Activated CD4-positive, alpha-beta T cell treated with anti-CD3 and anti-CD28 coated beads, Interleukin-2, amount 10 ng/mL, durations not matched to agents 24 days and 14 days (primary cell): ENCODE measurements around the gene NOTCH4. TPM values are rescaled to one million over a fixed set of nuclear protein-coding genes. Genes with fewer than 3 reads are reported as not detected.
"Not testable (repeated sequence)": the region's sequence is repeated elsewhere in the genome, so short reads cannot be mapped to it uniquely, and the experiment has no call there.

ENCODE experiments used
- DNase-seq: peaks from one replicate; pipeline ENCODE4 v3.0.0; 2022
- H3K27ac Mint-ChIP-seq: one replicate; pipeline ENCODE4 v1.8.0; 2022; ENCODE audit warnings: mild to moderate bottlenecking, mixed read lengths
- H3K27me3 Mint-ChIP-seq: one replicate; pipeline ENCODE4 v1.8.0; 2022; ENCODE audit warnings: mixed read lengths
- H3K36me3 Mint-ChIP-seq: one replicate; pipeline ENCODE4 v1.8.0; 2022; ENCODE audit warnings: low read depth, mild to moderate bottlenecking, mixed read lengths
- H3K4me1 Mint-ChIP-seq: one replicate; pipeline ENCODE4 v1.8.0; 2021; ENCODE audit warnings: mixed read lengths
- H3K4me3 Mint-ChIP-seq: one replicate; pipeline ENCODE4 v1.8.0; 2022; ENCODE audit warnings: mild to moderate bottlenecking, moderate library complexity, mixed read lengths
- H3K9me3 Mint-ChIP-seq: one replicate; pipeline ENCODE4 v1.8.0; 2021; ENCODE audit warnings: mixed read lengths
- intact Hi-C: fragments of 100-400 bp; cut with micrococcal nuclease; formaldehyde crosslinking; loops from one replicate; pipeline ENCODE4 v1.15.1; 2023
- total RNA-seq: library from RNA; stranded (reverse); gene quantifications from 2 replicates; pipeline ENCODE4 v1.2.3, GENCODE V29; 2022

The NOTCH4 gene
- total RNA-seq, 1 donor from 2014 or later: 0.37 TPM

DNA sequence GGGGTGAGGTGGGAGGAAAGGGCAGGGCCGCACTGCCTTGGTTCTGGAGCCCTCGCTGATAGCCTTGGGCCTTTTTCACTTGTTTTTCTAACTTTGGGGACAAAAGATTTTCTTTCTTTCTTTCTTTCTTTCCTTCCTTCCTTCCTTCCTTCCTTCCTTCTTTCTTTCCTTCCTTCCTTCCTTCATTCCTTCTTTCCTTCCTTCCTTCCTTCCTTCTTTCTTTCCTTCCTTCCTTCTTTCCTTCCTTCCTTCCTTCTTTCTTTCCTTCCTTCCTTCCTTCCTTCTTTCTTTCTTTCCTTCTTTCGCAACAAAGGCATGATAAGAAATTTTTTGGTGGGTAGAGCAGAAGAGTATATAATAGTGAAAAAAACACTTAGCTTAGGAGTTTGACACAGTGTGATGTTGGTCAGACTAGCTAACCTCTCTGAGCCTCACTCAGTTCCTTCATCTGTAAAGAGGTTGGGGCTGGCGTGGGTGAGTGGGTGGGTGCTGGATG, 18.5 kb upstream of the NOTCH4 start:
- not testable (repeated sequence) for H3K36me3 Mint-ChIP-seq, DNase-seq

GRCh38 chr6:32240686-32241085, 16.8 kb upstream of the NOTCH4 start:
- H3K36me3 Mint-ChIP-seq: no peaks in the 10 kb centered on the region
- DNase-seq: no peak
- H3K27ac Mint-ChIP-seq: no peak overlapping the region
- H3K27me3 Mint-ChIP-seq: peaks cover 20% of the 10 kb centered on the region
- no peak overlapping the region for H3K4me3 Mint-ChIP-seq
- peaks cover 24% of the 10 kb centered on the region for H3K4me1 Mint-ChIP-seq
- no peaks in the 10 kb centered on the region for H3K9me3 Mint-ChIP-seq
- intact Hi-C loops: loop anchor here (10.0 kb wide), 1 partner anchor 554 kb away; no protein-coding TSS in a partner anchor

More for the DNA sequence above, 18.5 kb upstream of the NOTCH4 start:
- H3K27me3 Mint-ChIP-seq: peaks cover 20% of the 10 kb centered on the region
- not testable (repeated sequence) for H3K9me3 Mint-ChIP-seq, H3K4me3 Mint-ChIP-seq
- intact Hi-C loops: loop anchor here (10.0 kb wide), 1 partner anchor 552 kb away; no protein-coding TSS in a partner anchor
- peak overlapping the region; percentile 31 for H3K27ac Mint-ChIP-seq
- H3K4me1 Mint-ChIP-seq: peaks cover 24% of the 10 kb centered on the region

DNA sequence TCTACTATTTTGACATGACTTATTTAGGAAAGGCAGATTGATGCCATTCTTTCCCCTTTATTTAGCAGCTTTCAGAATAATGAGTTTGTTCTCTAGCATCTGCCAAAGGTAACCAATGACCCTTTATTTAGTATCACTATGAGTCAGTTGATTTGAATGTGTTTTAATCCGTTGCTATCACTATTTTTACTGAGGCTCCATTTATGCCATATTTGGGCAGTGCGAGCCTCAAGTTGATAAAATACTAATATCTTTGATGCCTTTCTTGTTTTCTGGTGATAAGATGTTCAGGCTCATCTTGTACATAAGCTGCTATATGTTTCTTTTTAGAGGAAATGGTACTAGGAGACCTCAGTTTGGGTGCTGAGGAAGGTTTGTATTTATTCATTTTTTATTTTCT, 15.6 kb upstream of the NOTCH4 start:
- no peak overlapping the region for H3K27ac Mint-ChIP-seq
- no peak for DNase-seq
- intact Hi-C loops: no loop called here
- H3K36me3 Mint-ChIP-seq: no peaks in the 10 kb centered on the region
- H3K4me1 Mint-ChIP-seq: peaks cover 20% of the 10 kb centered on the region
- peaks cover 18% of the 10 kb centered on the region for H3K27me3 Mint-ChIP-seq
- H3K9me3 Mint-ChIP-seq: no peaks in the 10 kb centered on the region
- no peak overlapping the region for H3K4me3 Mint-ChIP-seq

- no peaks in the 10 kb centered on the region for H3K9me3 Mint-ChIP-seq
- no peaks in the 10 kb centered on the region for H3K4me1 Mint-ChIP-seq
Observed at GRCh38 chr6:32234934-32235333, 11.1 kb upstream of the NOTCH4 start.

GRCh38 chr6:32226434-32226833, 2.6 kb upstream of the NOTCH4 start:
- H3K9me3 Mint-ChIP-seq: no peaks in the 10 kb centered on the region
- no peak for DNase-seq

More at GRCh38 chr6:32234934-32235333, 11.1 kb upstream of the NOTCH4 start:
- Mint-ChIP-seq H3K36me3 (no peaks in the 10 kb centered on the region), H3K27me3 (peaks cover 5% of the 10 kb centered on the region), H3K27ac (no peak overlapping the region), H3K4me3 (no peak overlapping the region)
- intact Hi-C loops: no loop called here
- DNase-seq: no peak

GRCh38 chr6:32224696-32225095, 829 bp upstream of the NOTCH4 start:
- no peaks in the 10 kb centered on the region for H3K36me3 Mint-ChIP-seq
- no peak for DNase-seq
- H3K4me1 Mint-ChIP-seq: peaks cover 8% of the 10 kb centered on the region
- no peak overlapping the region for H3K27ac Mint-ChIP-seq
- H3K4me3 Mint-ChIP-seq: no peak overlapping the region
- intact Hi-C loops: no loop called here
- H3K9me3 Mint-ChIP-seq: no peaks in the 10 kb centered on the region
- H3K27me3 Mint-ChIP-seq: peaks cover 1% of the 10 kb centered on the region

More at GRCh38 chr6:32226434-32226833, 2.6 kb upstream of the NOTCH4 start:
- H3K27ac Mint-ChIP-seq: no peak overlapping the region
- peaks cover 1% of the 10 kb centered on the region for H3K27me3 Mint-ChIP-seq
- H3K36me3 Mint-ChIP-seq: no peaks in the 10 kb centered on the region
- H3K4me3 Mint-ChIP-seq: no peak overlapping the region
- intact Hi-C loops: no loop called here
- peaks cover 8% of the 10 kb centered on the region for H3K4me1 Mint-ChIP-seq

- Mint-ChIP-seq H3K36me3 (no peaks in the 10 kb centered on the region), H3K27ac (no peak overlapping the region), H3K9me3 (no peaks in the 10 kb centered on the region), H3K27me3 (peaks cover 1% of the 10 kb centered on the region), H3K4me3 (no peak overlapping the region), H3K4me1 (peaks cover 8% of the 10 kb centered on the region)
- DNase-seq: no peak
- intact Hi-C loops: no loop called here
Observed at GRCh38 chr6:32222333-32223230, 1.3 kb downstream of the NOTCH4 start.

GRCh38 chr6:32220021-32220420, 3.8 kb downstream of the NOTCH4 start:
- Mint-ChIP-seq H3K27me3 (peaks cover 2% of the 10 kb centered on the region), H3K36me3 (no peaks in the 10 kb centered on the region), H3K4me1 (peaks cover 8% of the 10 kb centered on the region), H3K27ac (no peak overlapping the region), H3K9me3 (no peaks in the 10 kb centered on the region), H3K4me3 (no peak overlapping the region)
- intact Hi-C loops: no loop called here
- DNase-seq: no peak

DNA sequence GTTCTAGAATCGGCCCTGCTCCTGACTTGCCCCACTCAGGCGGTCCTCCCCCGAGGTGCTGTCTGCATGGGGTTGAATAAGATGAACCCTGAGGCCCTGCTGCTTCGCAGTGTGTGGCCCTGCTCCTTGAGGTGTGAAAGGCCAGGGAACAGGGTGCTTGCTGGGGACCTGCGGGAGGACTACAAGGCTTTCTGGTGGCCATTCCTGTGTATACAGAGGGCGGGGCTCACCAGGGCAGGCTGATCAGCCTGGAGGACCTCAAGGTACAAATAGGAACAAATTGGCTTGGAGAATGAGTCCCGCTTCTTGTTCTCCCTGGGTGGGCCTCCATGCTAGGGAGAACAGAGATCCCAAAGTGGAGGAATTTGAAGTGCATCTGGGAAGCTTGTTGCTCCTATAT, 5.7 kb downstream of the NOTCH4 start:
- Mint-ChIP-seq H3K4me1 (peaks cover 8% of the 10 kb centered on the region), H3K9me3 (no peaks in the 10 kb centered on the region), H3K27ac (no peak overlapping the region), H3K36me3 (no peaks in the 10 kb centered on the region), H3K4me3 (no peak overlapping the region), H3K27me3 (peaks cover 3% of the 10 kb centered on the region)
- intact Hi-C loops: no loop called here
- DNase-seq: no peak

DNA sequence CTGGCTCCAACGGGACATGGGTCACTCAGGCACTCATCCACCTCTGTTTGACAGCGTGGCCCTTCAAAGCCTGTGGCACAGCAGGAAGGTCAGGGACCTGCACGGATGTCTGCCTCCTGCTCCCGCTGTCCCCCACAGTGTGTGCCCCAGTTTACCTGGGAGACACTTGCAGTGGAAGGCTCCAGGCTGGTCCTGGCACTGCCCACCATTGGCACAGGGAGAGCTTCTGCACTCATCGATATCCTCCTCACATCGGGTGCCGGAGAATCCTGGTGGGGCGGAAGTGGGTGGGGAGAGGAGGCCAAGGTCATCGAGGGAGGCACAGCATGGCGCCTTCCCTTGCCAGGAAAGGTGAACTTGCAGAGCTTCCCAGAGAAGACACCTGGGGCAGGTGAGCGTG, 6.9 kb downstream of the NOTCH4 start:
- no peak for DNase-seq
- no peaks in the 10 kb centered on the region for H3K36me3 Mint-ChIP-seq
- H3K27me3 Mint-ChIP-seq: peaks cover 3% of the 10 kb centered on the region
- no peak overlapping the region for H3K27ac Mint-ChIP-seq
- H3K4me1 Mint-ChIP-seq: no peaks in the 10 kb centered on the region
- H3K4me3 Mint-ChIP-seq: no peak overlapping the region
- intact Hi-C loops: no loop called here
- no peaks in the 10 kb centered on the region for H3K9me3 Mint-ChIP-seq

DNA sequence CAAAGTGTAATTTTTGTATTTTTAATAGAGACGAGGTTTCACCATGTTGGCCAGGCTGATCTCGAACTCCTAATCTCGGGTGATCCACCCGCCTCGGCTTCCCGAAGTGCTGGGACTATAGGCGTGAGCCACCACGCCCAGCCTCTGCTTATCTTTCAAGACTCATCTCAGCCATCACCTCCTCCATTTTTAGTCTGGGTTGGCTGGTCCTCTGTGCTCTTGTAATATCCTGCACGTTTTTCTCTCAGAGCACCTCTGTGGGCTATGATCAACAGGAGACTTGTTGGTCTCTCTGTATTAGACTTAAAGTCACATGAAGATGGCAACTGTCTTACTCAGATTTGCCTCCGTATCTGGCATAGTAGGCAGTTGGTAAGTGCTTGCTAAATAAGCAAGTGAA, 7.6 kb downstream of the NOTCH4 start:
- no peaks in the 10 kb centered on the region for H3K4me1 Mint-ChIP-seq
- DNase-seq: no peak
- intact Hi-C loops: no loop called here
- H3K9me3 Mint-ChIP-seq: no peaks in the 10 kb centered on the region
- H3K27ac Mint-ChIP-seq: no peak overlapping the region
- no peak overlapping the region for H3K4me3 Mint-ChIP-seq
- peaks cover 3% of the 10 kb centered on the region for H3K27me3 Mint-ChIP-seq
- no peaks in the 10 kb centered on the region for H3K36me3 Mint-ChIP-seq

GRCh38 chr6:32215617-32216016, 8.2 kb downstream of the NOTCH4 start:
- H3K4me1 Mint-ChIP-seq: no peaks in the 10 kb centered on the region
- DNase-seq: no peak
- H3K4me3 Mint-ChIP-seq: no peak overlapping the region
- H3K27ac Mint-ChIP-seq: no peak overlapping the region
- no peaks in the 10 kb centered on the region for H3K36me3 Mint-ChIP-seq
- intact Hi-C loops: no loop called here
- peaks cover 3% of the 10 kb centered on the region for H3K27me3 Mint-ChIP-seq
- H3K9me3 Mint-ChIP-seq: no peaks in the 10 kb centered on the region

DNA sequence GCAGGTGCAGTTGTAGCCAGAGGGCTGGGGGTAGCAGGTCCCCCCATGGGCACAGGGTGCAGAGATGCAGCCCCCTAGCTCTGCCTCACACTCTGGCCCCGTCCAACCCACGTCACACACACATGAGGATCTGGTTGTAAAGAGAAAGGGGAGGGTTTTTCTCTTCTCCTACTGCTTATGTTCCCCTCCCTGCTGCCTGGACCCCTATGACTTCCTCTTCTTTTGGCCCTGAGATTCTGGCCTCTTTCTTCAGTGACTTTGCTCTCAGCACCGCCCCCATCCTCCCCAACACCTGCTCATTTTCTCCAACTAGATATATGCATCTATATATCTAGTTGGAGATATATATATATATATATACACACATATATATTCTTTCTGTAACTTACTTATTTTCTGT, 9.7 kb downstream of the NOTCH4 start:
- peaks cover 4% of the 10 kb centered on the region for H3K27me3 Mint-ChIP-seq
- no peaks in the 10 kb centered on the region for H3K4me1 Mint-ChIP-seq

GRCh38 chr6:32213649-32214048, 10.2 kb downstream of the NOTCH4 start:
- no peak for DNase-seq
- Mint-ChIP-seq H3K9me3 (no peaks in the 10 kb centered on the region), H3K4me1 (no peaks in the 10 kb centered on the region), H3K36me3 (no peaks in the 10 kb centered on the region), H3K27me3 (peaks cover 9% of the 10 kb centered on the region), H3K27ac (no peak overlapping the region), H3K4me3 (no peak overlapping the region)
- intact Hi-C loops: no loop called here

More for the DNA sequence above, 9.7 kb downstream of the NOTCH4 start:
- Mint-ChIP-seq H3K9me3 (no peaks in the 10 kb centered on the region), H3K27ac (no peak overlapping the region), H3K4me3 (no peak overlapping the region), H3K36me3 (no peaks in the 10 kb centered on the region)
- intact Hi-C loops: no loop called here
- no peak for DNase-seq
